HG03354 (cell line): ENCODE measurements around the gene CASP4.
"Not testable (repeated sequence)": the region's sequence is repeated elsewhere in the genome, so short reads cannot be mapped to it uniquely, and the experiment has no call there.

Source experiments
- ATAC-seq: cut with Tn5 transposase; IDR thresholded peaks from one replicate; pipeline ENCODE4 v1.9.1; 2021; ENCODE audit warnings: mild to moderate bottlenecking; ENCODE audit not compliant: unreplicated experiment, poor library complexity, severe bottlenecking

CASP4 gene

GRCh38 chr11:104968355-104968855, at the start of gene CASP4:
Gene CASP4, minus strand, starts transcription at chr11:104968574. Its CDS starts 49 bp downstream, at chr11:104968525.
- ATAC-seq = peak; percentile 90

- ATAC-seq = no peak
These were observed 39.1 kb upstream of the CASP4 start for GRCh38 chr11:105007463-105007862.

- ATAC-seq = no peak
These were observed 37.1 kb upstream of the CASP4 start for GRCh38 chr11:105005451-105005845.

DNA sequence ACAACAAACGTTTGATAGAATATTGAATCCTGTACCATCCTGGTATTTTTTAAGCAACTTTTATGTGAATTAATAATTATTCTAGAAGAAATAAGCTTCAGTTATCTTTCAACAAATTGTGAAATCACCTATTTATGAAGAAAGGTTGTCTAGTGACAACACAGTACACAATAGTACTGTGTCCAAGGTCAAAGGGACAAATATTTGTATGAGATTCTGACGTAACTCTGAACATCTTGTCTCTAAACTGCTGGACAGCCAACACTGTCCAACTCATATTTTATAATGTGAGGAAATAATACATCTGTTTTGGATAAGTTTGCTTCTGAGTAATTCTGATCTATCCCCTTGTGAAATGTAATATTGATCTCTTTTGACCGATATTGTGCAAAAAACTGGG, 35.6 kb upstream of the CASP4 start:
- no peak for ATAC-seq

- ATAC-seq = no peak
These were observed 34.8 kb upstream of the CASP4 start for GRCh38 chr11:105003151-105003550.

DNA sequence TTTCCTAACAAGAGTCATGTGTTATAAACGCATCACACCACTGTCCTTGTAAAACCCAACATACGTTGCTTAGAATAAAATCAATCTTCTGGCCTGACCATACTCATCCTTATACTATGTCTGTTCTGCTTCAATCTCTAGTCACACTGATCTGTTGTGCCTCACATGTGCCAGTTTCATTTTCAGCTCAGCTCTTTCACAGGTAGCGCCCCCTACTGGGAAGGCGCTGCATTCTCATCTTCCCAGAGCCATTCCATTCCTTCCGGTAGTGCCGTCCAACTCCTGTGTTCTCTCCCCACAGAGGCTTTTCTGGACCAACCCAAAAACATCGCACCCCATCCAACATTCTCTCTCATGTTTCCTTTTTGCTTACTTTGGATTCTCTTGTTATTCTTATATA, 32.4 kb upstream of the CASP4 start:
- peak; percentile 84 for ATAC-seq

DNA sequence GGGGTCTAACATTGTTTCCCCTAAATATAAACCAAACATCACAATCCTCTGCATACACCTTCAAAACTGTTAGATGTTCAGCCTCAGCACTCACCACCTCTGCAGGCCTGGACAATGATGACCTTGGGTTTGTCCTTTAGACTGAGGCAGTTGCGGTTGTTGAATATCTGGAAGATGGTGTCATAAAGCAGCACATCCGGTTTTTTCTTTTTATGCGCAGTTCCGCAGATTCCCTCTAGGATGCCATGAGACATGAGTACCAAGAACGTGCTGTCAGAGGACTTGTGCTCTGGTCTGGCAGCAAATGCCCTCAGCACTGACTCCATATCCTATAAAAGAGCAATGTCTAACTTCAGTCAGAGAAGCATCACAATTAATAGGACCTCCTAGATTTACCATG, 31.8 kb upstream of the CASP4 start:
- ATAC-seq = peak; percentile 46

- no peak for ATAC-seq
These were observed 31.3 kb upstream of the CASP4 start for GRCh38 chr11:104999721-105000120.

- ATAC-seq = no peak
These were observed 28.9 kb upstream of the CASP4 start for GRCh38 chr11:104997288-104997687.

GRCh38 chr11:104995001-104995408, 26.6 kb upstream of the CASP4 start:
- ATAC-seq = no peak

DNA sequence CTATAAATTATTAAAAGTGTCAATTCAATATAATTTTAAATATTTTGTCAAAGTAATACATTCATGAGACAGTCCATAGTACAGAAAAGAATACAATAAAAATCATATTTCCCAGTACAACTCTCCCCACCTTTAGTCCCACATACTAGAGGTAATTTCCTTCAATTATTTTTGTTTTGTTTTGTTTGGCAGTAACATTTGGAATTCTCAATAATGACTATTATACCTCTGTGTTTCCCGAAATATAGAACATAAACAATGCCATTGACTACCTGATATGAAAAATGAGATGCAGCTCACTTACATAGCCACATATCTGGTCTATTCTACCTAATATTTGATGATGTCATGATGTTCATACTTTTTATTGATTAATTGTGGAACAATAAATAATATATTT, 24.4 kb upstream of the CASP4 start:
- no peak for ATAC-seq

DNA sequence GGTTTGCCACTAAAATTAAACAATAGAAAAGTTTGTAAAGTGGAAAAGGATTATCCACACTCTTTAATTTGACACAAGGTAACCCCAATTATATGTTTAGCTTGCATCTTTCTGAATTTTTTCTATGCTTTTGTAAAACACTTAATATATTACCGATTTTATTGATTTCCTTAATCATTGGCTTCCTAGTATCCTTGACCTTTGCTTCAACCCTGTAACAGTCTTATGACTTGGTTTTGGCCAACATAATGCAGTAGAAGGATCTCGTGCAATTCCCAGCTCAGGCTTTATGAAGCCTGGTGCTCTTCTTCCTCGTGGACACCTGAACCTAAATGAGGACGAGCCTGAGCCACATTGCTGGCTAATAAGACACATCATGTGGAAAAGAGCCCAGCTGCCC, 23.6 kb upstream of the CASP4 start:
- ATAC-seq = no peak

GRCh38 chr11:104984808-104985207, 16.4 kb upstream of the CASP4 start:
- ATAC-seq = no peak

GRCh38 chr11:104979839-104980238, 11.5 kb upstream of the CASP4 start:
- ATAC-seq = peak; percentile 54

- ATAC-seq = no peak
These were observed 5.2 kb upstream of the CASP4 start for GRCh38 chr11:104973616-104974015.

- ATAC-seq = not testable (repeated sequence)
These were observed 4.5 kb upstream of the CASP4 start for GRCh38 chr11:104972924-104973323.

- no peak for ATAC-seq
These were observed 2.4 kb upstream of the CASP4 start for GRCh38 chr11:104970756-104971155.

DNA sequence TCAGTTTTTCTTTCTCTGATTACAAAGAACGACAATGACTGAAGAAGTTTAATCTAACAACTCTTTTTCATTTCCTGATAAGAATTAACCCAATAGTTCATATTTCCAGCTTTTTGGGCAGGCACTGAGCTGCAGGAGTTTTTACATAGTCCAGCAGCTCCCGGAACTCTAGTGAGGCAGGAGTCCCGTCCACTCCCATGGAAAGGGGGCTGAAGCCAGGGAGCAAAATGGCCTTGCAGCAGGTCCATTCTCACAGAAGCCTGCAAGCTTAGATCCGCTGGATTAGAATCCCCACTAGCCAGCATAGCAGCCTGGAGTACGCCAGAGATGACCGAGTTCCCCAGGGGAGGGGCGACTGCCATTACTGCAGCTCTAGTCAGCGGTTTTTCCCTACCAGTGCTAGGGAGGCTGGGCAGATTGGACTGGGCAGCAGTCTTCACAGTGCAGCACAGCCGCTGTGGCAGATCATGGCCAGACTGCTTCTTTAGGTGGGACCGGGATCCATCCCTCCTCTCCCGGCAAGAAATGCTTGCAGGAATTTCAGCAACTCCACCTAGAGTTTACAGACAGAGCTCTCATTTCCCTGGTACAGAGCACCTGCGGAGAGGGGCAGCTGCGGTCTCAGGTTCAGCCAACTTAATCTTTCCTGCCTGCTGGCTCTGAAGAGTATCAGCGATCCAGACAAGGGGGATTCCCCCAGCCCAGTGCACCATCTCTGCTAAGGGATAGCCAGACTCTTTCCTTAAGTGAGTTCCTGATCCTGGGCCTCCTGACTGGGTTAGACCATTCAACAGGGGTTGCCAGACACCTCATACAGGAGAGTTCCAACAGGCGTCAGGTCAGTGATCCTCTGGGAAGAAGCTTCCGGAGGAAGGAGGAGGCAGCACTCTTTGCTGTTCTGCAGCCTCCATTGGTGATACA, 742 bp upstream of the CASP4 start:
- ATAC-seq = peak; percentile 10

- peak; percentile 27 for ATAC-seq
These were observed 630 bp downstream of the CASP4 start for GRCh38 chr11:104967534-104968354.

- ATAC-seq = no peak
These were observed 2.6 kb downstream of the CASP4 start for GRCh38 chr11:104965735-104966134.

DNA sequence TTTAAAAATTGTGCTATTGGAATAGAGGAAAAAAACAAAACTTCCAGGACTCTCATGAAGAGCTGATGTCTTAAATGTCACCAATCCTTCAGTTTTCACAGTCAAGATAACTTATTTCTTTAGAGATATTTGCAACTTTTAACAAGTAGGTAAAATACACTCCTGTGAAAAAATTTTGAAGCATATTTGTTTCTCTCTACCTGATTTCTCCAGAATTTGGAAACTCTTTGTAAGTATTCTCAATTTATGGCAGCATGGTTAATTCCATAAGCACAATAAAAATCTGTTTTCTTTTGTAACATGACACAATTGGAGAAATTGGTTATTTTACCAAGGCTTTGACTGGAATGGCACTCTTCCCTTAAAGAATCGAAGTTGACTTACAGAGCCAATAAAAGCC, 4.1 kb downstream of the CASP4 start:
- no peak for ATAC-seq
